Loucy (cell line): ENCODE results near the gene MUCL3.

Experiments used
- H2AFZ ChIP-seq: fragments of 200-600 bp; sonication (generic); 2 replicates; pipeline ENCODE4 v1.6.0; 2016; ENCODE audit warnings: antibody characterized with exemption, mild to moderate bottlenecking, low read length, moderate library complexity
- H3F3A ChIP-seq: fragments of 200-600 bp; 2 replicates; pipeline ENCODE4 v1.6.0; 2016; ENCODE audit warnings: antibody characterized with exemption, low read depth, mild to moderate bottlenecking
- H3K27me3 ChIP-seq: fragments of 200-600 bp; sonication (generic); 2 replicates; pipeline ENCODE4 v1.6.1; 2014; ENCODE audit warnings: low read length, mild to moderate bottlenecking; ENCODE audit not compliant: insufficient read depth, poor library complexity, severe bottlenecking
- H3K36me3 ChIP-seq: fragments of 200-600 bp; sonication (generic); 2 replicates; pipeline ENCODE4 v1.6.1; 2016; ENCODE audit warnings: low read length; ENCODE audit not compliant: insufficient read depth
- H3K4me1 ChIP-seq: fragments of 200-600 bp; sonication (generic); 2 replicates; pipeline ENCODE4 v1.5.1; 2014; ENCODE audit warnings: low read length, mild to moderate bottlenecking; ENCODE audit not compliant: insufficient read depth, poor library complexity, severe bottlenecking
- H3K4me2 ChIP-seq: fragments of 200-600 bp; sonication (generic); 2 replicates; pipeline ENCODE4 v1.6.0; 2014; ENCODE audit warnings: antibody characterized with exemption, low read length, low read depth, mild to moderate bottlenecking; ENCODE audit not compliant: poor library complexity, severe bottlenecking
- H3K4me3 ChIP-seq: fragments of 200-600 bp; sonication (generic); 2 replicates; pipeline ENCODE4 v1.5.1; 2014; ENCODE audit warnings: low read length, mild to moderate bottlenecking, mixed read lengths; ENCODE audit not compliant: poor library complexity, severe bottlenecking
- H3K79me2 ChIP-seq: fragments of 200-600 bp; sonication (generic); 2 replicates; pipeline ENCODE4 v1.6.1; 2014; ENCODE audit warnings: low read length; ENCODE audit not compliant: insufficient read depth
- H3K9ac ChIP-seq: fragments of 200-600 bp; sonication (generic); 2 replicates; pipeline ENCODE4 v1.6.0; 2014; ENCODE audit warnings: mild to moderate bottlenecking, low read depth, low read length, moderate library complexity; ENCODE audit not compliant: poor library complexity, severe bottlenecking
- H3K9me2 ChIP-seq: fragments of 200-600 bp; sonication (generic); replicated peaks from 2 replicates; pipeline ENCODE4 v1.6.1; 2016; ENCODE audit warnings: low read depth, low read length, mixed read lengths
- H3K9me3 ChIP-seq: fragments of 200-600 bp; sonication (generic); 2 replicates; pipeline ENCODE4 v1.6.1; 2014; ENCODE audit warnings: mild to moderate bottlenecking, antibody characterized with exemption, low read length, low read depth; ENCODE audit not compliant: insufficient read depth
- H4K20me1 ChIP-seq: fragments of 200-600 bp; sonication (generic); 2 replicates; pipeline ENCODE4 v1.6.0; 2014; ENCODE audit warnings: antibody characterized with exemption, low read length, mild to moderate bottlenecking; ENCODE audit not compliant: insufficient read depth, poor library complexity, severe bottlenecking
- CTCF ChIP-seq: fragments of 200-600 bp; sonication (generic); conservative IDR thresholded peaks from 2 replicates; pipeline ENCODE4 v1.5.1; 2014; ENCODE audit warnings: mild to moderate bottlenecking, antibody characterized with exemption, low read length
- EZH2phosphoT487 ChIP-seq: fragments of 200-600 bp; IDR thresholded peaks from 2 replicates; pipeline ENCODE4 v1.6.1; 2018; ENCODE audit warnings: antibody characterized with exemption, mild to moderate bottlenecking, moderate library complexity, borderline replicate concordance

Gene MUCL3

GRCh38 chr6:30940361-30940986, at the start of gene MUCL3:
Gene MUCL3, plus strand, starts transcription at chr6:30940973. Its CDS starts 27 bp downstream, at chr6:30941000.
- H3K4me2 ChIP-seq = no peak within 1 kb of the TSS

GRCh38 chr6:30891450-30891723, 49.4 kb upstream of the MUCL3 start:
- Histone ChIP-seq H3K4me3 (no peak overlapping the region), H3K4me2 (no peak overlapping the region), H3K27me3 (no peaks in the 10 kb centered on the region), H3K9me3 (no peaks in the 10 kb centered on the region), H3K9ac (no peak overlapping the region), H2AFZ (no peak overlapping the region), H3K79me2 (no peaks in the 10 kb centered on the region), H3K4me1 (no peaks in the 10 kb centered on the region), H4K20me1 (no peaks in the 10 kb centered on the region), H3F3A (no peaks in the 10 kb centered on the region), H3K9me2 (no peaks in the 10 kb centered on the region), H3K36me3 (no peaks in the 10 kb centered on the region)
- TF ChIP-seq CTCF (no peak), EZH2phosphoT487 (no peak)

More at GRCh38 chr6:30940361-30940986, at the start of gene MUCL3:
- Histone ChIP-seq H3K27me3 (no peaks in the 10 kb centered on the region), H4K20me1 (no peaks in the 10 kb centered on the region), H3F3A (no peaks in the 10 kb centered on the region), H3K36me3 (no peaks in the 10 kb centered on the region), H3K9ac (no peak within 1 kb of the TSS), H3K79me2 (no peaks in the 10 kb centered on the region), H3K4me1 (no peaks in the 10 kb centered on the region), H3K9me2 (no peaks in the 10 kb centered on the region), H2AFZ (no peak within 1 kb of the TSS), H3K4me3 (no peak within 1 kb of the TSS), H3K9me3 (no peaks in the 10 kb centered on the region)
- TF ChIP-seq EZH2phosphoT487 (no peak), CTCF (no peak)

- Histone ChIP-seq H3K27me3 (no peaks in the 10 kb centered on the region), H3K9ac (no peak overlapping the region), H3F3A (no peaks in the 10 kb centered on the region), H4K20me1 (no peaks in the 10 kb centered on the region), H2AFZ (no peak overlapping the region), H3K79me2 (no peaks in the 10 kb centered on the region), H3K9me2 (no peaks in the 10 kb centered on the region), H3K4me1 (no peaks in the 10 kb centered on the region), H3K9me3 (no peaks in the 10 kb centered on the region), H3K4me3 (no peak overlapping the region), H3K36me3 (no peaks in the 10 kb centered on the region), H3K4me2 (no peak overlapping the region)
- TF ChIP-seq EZH2phosphoT487 (no peak), CTCF (no peak)
These were observed 48.8 kb upstream of the MUCL3 start for GRCh38 chr6:30891816-30892538.
